ENCODE data around the gene NFATC3.

The NFATC3 gene

GRCh38 chr16:68190081-68190480, 104.9 kb downstream of the NFATC3 start:
- in situ Hi-C loops (cut with MboI; ENCODE audit: low pct_unique_long_range_greater_than_20kb, low sequenced_read_pairs, unreplicated experiment) = no loop called here
- no peak for TF ChIP-seq CTCF (IDR thresholded peaks at IDR 0.05; ENCODE audit: extremely low read depth, insufficient read depth, missing control alignments)
- no peak for DNase-seq (ENCODE audit: low spot score)

GRCh38 chr16:68190736-68191510, 105.8 kb downstream of the NFATC3 start:
- no peak for TF ChIP-seq CTCF (IDR thresholded peaks at IDR 0.05; ENCODE audit: extremely low read depth, insufficient read depth, missing control alignments)
- in situ Hi-C loops (cut with MboI; ENCODE audit: low pct_unique_long_range_greater_than_20kb, low sequenced_read_pairs, unreplicated experiment) = no loop called here
- DNase-seq (ENCODE audit: low spot score) = no peak

- no peak for TF ChIP-seq CTCF (IDR thresholded peaks at IDR 0.05; ENCODE audit: extremely low read depth, insufficient read depth, missing control alignments)
- in situ Hi-C loops (cut with MboI; ENCODE audit: low pct_unique_long_range_greater_than_20kb, low sequenced_read_pairs, unreplicated experiment) = no loop called here
- DNase-seq (ENCODE audit: low spot score) = no peak
Measured at GRCh38 chr16:68194251-68194650, 109.1 kb downstream of the NFATC3 start.

- no peak for DNase-seq (ENCODE audit: low spot score)
- TF ChIP-seq CTCF (IDR thresholded peaks at IDR 0.05; ENCODE audit: extremely low read depth, insufficient read depth, missing control alignments) = no peak
- in situ Hi-C loops (cut with MboI; ENCODE audit: low pct_unique_long_range_greater_than_20kb, low sequenced_read_pairs, unreplicated experiment) = no loop called here
Measured at GRCh38 chr16:68197250-68197649, 112.1 kb downstream of the NFATC3 start.

GRCh38 chr16:68200088-68200783, 115.1 kb downstream of the NFATC3 start:
- DNase-seq (ENCODE audit: low spot score) = peak; percentile 28
- TF ChIP-seq CTCF (IDR thresholded peaks at IDR 0.05; ENCODE audit: extremely low read depth, insufficient read depth, missing control alignments) = no peak
- in situ Hi-C loops (cut with MboI; ENCODE audit: low pct_unique_long_range_greater_than_20kb, low sequenced_read_pairs, unreplicated experiment) = no loop called here

GRCh38 chr16:68202091-68202519, 116.9 kb downstream of the NFATC3 start:
- no peak for TF ChIP-seq CTCF (IDR thresholded peaks at IDR 0.05; ENCODE audit: extremely low read depth, insufficient read depth, missing control alignments)
- no peak for DNase-seq (ENCODE audit: low spot score)
- in situ Hi-C loops (cut with MboI; ENCODE audit: low pct_unique_long_range_greater_than_20kb, low sequenced_read_pairs, unreplicated experiment) = no loop called here
